ENCODE measurements around the gene CDHR5.

CDHR5 gene

DNA sequence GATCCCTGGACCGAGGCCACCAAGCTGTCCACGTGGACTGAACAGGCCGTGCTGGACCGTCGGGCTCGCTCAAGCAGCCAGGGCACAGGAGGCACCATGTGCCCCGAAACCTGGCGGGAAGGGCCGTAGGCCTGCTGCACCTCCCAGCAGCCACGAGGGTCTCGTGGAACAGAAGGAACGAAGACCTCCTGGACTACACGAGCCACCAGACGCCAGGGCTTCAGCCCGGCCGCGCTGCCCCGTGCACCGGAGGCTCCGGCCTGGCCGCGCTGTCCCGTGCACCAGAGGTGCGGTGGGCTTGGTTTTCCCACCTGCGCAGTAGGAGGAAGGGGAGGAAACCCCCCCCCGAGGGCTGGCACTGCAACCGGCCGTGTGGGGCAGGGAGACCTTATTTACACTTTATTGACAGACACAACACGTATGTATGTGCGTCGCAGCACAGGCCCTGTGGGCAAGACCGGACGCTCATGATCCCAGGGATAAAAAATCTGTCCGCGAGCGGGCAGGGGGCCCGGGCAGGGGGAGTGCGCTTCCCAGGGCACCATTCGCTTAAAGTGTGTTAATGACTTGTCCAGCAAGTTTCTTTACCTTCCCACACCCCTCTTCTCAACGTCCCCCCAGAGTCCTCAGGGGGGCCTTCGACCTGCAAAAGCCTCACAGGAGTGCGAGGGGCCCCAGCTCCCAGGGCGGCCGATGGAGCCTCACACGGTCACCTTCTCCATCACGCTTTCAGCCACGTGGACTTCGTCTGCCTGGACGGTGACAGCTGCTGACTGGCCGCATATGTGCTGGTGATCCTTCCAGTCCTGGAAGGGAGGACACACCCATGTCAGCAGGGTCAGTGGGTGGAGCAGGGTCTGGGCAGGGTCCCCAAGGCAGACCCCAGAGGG is 19.3 kb upstream of the CDHR5 start:
- no peak for DNase-seq

DNA sequence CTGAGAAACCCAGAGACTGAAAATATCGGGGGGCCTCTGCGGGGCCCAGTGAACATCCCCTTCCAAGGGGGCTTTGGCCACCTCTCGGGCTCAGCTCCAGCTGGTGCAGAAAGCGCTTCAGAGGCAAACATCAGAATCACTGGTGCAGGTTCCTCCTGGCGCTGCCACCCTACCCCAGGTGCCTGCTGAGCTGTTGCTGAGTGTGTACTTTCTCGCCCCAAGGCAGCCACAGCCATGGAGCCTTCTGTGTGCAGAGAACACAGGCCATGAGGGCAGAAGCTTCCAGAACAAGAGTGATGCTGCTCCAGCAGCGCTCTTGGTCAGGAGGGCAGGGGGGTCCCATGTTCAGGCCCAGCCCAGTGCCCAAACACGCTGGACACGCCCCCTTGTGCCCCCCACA is 18.6 kb upstream of the CDHR5 start:
- DNase-seq: no peak

DNA sequence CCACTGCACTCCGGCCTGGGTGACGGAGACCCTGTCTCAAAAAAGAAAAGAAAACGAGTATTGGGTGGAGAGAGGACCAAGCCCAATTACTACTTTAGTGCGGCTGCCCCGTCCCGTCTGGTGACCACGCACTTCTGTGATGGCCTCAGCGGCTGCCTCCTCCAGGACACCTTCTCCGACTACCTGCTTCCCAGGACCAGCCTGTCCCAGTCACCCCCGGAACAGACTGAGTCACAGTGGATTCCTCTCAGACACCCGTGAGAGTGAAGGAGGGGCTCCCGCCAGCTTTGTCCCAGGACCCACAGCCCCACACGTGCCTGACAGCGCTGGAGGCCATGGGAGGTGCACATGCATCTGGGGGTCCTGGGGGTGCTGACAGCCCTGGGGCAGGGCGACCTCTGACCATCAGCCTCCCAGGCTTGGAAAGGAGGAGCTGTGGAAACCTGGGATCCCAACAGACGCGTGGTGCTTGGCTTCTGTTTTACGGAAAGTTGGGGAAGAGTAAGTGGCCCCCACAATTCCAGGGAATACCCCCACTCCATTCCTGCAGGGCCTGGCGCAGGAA is 17.1 kb upstream of the CDHR5 start:
- DNase-seq: no peak

DNA sequence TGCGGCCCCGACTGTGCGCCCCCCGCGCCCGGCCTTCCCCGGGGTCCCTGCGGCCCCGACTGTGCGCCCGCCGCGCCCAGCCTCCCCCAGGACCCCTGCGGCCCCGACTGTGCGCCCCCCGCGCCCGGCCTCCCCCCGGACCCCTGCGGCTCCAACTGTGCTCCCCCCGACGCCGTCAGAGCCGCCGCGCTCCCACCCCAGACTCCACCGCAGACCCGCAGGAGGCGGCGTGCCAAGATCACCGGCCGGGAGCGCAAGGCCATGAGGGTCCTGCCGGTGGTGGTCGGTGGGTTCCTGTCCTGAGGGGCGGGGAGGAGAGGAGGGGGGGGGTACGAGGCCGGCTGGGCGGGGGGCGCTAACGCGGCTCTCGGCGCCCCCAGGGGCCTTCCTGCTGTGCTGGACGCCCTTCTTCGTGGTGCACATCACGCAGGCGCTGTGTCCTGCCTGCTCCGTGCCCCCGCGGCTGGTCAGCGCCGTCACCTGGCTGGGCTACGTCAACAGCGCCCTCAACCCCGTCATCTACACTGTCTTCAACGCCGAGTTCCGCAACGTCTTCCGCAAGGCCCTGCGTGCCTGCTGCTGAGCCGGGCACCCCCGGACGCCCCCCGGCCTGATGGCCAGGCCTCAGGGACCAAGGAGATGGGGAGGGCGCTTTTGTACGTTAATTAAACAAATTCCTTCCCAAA is 15.4 kb upstream of the CDHR5 start:
- DNase-seq: no peak

DNA sequence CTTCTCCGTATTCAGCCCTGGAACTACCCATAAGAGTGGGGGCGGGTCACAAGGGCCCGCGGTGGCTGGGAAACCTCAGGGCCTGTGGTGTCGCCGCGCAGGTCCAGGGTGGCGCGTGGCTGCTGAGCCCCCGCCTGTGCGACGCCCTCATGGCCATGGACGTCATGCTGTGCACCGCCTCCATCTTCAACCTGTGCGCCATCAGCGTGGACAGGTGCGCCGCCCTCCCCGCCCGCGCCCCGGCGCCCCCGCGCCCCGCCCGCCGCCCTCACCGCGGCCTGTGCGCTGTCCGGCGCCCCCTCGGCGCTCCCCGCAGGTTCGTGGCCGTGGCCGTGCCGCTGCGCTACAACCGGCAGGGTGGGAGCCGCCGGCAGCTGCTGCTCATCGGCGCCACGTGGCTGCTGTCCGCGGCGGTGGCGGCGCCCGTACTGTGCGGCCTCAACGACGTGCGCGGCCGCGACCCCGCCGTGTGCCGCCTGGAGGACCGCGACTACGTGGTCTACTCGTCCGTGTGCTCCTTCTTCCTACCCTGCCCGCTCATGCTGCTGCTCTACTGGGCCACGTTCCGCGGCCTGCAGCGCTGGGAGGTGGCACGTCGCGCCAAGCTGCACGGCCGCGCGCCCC is 14.7 kb upstream of the CDHR5 start:
- DNase-seq: no peak

DNA sequence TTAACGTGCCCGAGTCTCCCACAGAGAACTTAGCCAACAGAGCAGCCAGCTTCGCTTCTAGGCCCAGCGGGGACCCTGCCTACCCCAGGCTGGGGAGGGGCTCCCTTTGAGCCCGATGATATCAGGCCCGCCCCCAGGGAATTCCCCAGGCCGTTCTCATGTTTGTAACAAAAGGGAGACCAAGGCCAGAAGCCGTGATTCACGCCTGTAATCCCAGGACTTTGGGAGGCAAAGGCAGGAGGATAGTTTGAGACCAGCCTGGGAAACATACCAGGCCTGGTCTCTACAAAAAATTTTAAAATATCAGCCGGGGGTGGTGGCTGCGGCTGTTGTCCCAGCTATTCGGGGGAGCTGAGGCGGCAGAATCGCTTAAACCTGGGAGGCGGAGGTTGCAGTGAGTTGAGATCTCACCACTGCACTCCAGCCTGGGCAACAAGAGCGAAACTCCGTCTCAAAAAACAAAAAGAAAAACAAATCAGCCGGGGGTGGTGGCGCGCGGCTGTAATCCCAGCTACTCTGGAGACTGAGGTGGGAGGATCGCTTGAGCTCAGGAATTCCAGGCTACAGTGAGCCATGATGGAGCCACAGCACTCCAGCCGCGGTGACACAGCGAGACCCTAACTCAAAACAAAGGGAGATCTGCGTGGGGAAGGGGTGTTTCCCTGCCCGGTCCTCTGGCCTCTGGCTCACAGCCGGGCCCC is 14.0 kb upstream of the CDHR5 start:
- DNase-seq: no peak

DNA sequence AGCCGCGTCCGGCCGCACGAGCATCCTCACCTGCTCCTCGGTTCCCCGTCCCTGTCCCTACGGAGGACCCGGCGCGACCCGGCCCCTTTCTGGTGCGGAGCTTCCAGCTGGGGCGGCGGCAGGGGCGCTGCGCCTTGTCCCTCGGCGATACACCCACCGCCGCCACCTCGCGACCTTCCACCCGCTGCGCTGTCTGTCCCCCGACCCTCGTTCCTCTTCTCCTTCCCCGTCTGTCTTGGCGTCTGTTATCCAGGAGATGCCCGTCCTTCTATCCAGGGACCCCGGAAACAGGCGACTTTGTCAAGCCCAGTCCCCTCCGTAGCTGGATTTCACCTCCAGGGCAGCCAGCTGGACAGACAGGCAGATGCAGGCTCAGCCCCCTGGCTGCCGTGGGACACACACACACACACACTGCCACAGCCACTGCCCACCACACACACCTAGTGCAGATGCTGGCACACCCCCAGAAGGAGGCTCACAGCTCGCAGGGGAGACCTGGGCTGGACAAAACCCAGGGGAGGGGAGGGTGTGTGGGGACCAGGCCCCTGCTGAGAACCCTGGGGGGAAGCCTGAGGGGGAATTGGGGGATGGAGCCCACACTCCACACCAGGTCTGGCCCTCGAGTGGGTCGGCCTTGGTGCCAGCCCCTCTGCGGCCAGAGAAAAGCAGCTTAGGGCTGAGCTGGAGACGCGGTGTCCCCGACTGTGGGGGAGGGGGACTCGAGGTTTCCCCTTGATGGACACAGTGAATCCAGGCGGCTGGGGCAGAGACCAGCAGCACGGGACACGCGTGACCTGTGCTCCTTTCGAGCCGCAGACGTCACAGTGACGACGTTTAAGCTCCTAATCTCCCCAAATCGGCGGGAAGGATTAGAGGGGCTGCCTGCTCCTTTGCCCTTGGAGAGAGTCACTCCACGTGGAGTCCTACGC is 13.1 kb upstream of the CDHR5 start:
- DNase-seq: no peak

DNA sequence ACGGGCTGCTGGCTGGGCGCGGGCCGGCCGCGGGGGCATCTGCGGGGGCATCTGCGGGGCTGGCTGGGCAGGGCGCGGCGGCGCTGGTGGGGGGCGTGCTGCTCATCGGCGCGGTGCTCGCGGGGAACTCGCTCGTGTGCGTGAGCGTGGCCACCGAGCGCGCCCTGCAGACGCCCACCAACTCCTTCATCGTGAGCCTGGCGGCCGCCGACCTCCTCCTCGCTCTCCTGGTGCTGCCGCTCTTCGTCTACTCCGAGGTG is 12.5 kb upstream of the CDHR5 start:
- no peak for DNase-seq

DNA sequence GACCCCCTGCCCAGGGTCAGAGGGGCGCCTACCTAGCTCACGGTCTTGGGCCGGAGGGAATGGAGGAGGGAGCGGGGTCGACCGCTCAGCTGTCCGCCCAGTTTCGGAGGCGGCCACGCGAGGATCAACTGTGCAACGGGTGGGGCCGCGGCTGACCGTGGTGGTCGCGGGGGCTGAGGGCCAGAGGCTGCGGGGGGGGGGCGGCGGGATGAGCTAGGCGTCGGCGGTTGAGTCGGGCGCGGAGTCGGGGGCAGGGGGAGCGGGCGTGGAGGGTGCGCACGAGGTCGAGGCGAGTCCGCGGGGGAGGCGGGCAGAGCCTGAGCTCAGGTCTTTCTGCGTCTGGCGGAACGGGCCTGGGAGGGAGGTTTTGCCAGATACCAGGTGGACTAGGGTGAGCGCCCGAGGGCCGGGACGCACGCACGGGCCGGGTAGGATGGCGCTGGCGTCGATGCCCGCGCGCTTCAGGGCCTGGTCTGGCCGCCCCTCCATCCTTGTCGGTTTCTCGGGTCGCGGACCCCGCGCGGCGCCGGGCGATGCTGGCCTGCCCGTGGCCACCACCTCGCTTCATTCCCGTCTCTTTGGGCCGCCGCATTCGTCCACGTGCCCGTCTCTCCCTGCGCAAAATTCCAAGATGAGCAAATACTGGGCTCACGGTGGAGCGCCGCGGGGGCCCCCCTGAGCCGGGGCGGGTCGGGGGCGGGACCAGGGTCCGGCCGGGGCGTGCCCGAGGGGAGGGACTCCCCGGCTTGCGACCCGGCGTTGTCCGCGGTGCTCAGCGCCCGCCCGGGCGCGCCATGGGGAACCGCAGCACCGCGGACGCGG is 12.0 kb upstream of the CDHR5 start, which contains the start of gene DRD4:
Gene DRD4, plus strand, starts transcription at position 759 of the 822 bp plus-strand sequence. Its CDS starts 36 bp downstream, at position 795.
- DNase-seq: no peak

DNA sequence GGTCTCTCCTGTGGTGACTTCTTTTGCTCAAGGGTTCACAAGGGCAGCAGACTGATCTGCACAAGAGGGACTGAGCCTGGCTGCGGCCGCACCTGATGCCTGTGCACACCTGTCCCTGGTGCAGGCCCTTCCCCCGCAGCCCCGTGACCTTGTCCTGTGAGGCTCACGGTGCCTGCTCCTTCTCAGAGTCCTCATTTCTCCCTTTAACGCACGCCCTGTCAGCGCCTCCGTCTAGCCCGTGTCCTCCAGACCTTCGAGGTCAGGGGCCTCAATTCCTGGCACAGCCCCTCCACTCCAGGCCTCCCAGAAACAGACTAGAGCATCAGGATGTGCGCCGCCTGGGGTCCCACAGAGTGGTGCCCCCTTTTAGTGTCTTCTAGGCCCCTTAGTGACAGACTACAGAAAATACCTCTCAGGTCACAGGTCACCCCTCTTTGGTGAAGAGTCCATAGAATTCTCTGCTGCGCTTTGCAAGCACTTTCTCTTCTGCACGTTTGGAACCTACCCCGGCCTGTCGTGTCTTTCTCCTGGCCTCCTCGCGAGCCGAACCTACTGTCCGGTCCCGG is 11.3 kb upstream of the CDHR5 start:
- DNase-seq: no peak

DNA sequence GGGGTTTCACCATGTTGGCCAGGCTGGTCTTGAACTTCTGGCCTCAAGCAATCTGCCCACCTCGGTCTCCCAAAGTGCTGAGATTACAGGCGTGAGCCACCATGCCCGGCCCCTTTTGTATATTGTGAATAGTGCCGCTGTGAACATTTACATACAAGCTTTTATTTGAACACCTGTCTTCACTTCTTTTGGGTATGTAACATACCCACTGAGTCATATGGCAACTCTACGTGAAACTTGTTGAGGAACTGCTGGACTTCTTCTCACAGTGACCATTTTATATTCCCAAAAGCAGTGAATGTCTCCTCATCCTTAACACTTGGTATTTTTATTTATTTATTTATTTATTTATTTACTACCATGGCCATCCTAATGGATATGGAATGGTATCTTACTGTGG is 6.1 kb upstream of the CDHR5 start:
- DNase-seq: no peak

DNA sequence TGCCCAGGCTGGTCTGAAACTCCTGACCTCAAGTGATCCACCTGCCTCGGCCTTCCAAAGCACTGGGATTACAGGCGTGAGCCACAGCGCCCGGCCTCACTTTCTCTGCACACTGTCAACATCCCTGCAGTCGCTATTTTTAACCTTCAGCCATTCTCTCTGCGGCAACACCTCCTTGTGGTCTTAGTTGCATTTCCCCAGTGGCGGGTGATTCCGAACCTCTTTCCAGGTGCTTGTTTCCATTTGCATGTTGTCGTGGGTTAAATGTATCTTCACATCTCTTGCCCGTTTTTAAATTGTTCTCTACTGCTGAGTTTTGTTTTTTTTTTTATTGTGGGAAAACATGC is 4.5 kb upstream of the CDHR5 start:
- DNase-seq: no peak

DNA sequence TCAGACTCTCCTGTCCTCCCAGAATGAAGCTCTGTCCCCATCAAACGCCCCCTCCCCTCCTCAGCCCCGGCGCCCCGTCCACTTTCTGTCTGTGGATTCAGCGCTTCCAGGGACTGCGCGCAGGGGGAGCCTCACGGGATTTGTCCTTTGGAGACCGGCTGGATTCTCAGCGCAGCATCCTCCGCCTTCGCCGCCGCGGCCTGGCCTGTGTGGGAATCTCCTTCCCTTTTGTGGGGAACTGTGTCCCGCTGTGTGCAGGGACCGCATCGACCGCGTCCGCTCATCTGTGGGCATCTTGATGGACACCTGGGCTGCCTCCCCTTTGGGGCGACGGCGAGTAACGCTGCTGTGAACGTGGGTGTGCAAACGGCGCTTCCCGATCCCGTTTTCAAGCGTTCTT is 3.3 kb upstream of the CDHR5 start:
- no peak for DNase-seq

DNA sequence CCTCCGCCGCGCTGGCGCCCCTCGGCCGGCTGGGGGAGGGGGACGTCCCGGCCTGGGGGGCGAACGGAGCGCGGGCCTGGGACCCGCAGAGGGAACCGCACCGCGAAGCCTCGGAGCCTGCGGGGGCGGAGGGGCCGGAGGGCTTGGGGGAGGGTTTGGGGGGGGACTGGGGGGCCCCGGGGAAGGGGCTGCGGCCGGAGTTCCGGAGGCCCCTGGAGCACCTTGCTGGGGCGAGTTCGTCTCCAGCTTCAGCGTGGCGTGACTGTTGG is 2.5 kb upstream of the CDHR5 start:
- DNase-seq: no peak

DNA sequence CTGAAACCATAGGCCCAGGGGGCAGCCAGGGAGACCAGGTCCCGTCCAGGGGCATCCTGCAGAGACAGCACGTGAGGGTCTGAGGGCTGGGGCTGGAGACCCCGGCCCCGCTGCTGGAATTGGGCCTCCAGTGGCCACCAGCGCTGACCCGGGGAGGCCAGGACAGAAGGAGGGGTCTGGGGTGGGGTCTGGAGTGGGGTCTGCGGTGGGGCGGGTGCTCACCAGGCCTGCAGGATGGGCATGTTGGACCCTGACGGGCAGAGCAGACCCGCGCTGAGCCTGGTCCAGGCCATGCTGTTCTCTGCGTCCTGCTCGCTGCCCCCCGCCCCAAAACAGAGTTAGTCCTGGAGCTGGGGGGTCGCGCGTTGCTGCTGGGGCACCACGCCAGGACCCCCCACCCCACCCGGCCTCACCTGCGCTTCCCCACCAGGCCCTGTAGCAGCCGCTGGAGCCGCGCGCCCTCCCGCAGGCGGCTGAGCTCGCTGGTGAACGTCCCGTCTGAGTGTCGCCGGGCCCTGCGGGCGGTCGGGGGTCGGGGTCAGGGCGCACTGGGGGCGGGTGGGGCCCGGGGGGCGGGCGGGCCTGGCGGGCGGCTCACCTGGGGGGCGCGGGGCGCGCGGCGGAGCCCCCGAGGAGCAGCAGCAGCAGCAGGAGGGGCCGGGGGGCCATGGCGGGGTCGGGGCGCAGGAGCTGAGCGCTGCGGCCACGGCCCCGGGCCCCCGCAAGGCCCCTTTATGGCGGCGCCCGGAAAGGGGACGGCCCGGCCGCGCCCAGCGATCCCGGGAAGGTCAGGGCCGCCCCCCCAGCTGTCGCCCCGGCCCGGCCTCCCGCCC is 1.9 kb upstream of the CDHR5 start, which contains the start of gene SCT:
Gene SCT, minus strand, starts transcription at position 707 of the 833 bp plus-strand sequence. Its CDS starts 38 bp downstream, at position 669.
- no peak for DNase-seq

DNA sequence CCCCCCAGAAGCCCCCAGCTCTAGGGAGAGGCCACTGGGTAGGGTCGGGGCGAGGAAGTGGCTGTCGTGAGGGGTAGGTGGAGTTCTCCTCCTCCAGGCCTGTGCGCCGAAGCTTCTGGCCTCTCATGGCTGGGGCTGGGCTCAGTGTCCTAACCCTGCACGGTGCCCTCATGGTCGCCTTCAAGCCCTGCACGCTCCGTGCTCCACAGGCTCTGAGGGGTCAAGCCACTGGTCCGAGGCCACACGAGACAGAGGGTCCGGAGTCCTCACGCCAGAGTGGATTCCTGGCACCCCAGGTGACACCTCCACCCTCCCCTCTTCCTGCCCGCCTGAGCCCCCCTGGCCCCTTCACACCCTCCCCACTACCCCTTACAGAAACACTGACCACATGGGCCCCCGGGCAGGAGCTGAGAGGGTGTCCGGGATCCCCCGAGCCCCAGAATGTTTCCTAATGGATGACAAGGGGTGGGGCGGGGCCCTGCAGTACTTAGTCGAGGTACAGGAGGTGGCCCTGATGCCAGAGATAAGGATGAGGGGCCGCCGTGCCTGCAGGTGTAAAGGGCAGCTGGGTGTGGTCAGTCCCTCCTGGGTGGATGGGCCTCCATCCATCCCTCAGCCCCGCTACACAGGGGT is 997 bp upstream of the CDHR5 start:
- no peak for DNase-seq

DNA sequence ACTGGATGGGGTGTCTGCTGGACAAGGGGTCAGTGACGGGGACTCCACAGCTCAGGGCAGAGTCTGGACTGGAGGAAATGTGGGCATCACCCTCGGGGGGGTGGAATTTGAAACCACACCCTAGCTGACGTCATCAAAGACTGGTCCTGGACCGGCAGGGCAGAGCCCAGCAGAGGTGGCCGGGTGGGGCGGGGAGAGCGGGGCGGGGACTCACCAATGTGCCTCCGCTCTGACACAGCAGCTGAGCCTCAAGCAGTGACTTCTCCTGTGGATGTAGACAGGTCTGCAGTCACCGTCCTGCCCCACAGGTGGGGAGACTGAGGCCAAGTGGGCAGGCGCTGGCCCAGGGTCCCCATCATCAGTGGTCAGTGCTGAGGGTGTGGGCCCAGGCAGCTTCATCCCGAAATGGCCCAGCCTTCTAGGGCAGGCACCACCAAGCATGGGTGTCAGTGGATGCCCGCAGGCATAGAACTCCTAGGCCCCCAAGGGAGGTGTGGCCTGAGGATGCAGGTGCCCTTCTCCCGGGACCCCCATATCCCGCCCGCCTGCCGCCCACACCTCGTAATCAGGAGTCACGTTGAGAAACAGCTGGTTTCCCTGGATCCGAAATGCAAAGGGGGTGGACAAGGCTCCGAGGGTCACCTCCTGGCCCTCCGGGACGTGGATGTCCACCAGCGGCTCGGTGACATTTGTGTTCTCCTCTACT is 603 bp downstream of the CDHR5 start:
- DNase-seq: no peak

DNA sequence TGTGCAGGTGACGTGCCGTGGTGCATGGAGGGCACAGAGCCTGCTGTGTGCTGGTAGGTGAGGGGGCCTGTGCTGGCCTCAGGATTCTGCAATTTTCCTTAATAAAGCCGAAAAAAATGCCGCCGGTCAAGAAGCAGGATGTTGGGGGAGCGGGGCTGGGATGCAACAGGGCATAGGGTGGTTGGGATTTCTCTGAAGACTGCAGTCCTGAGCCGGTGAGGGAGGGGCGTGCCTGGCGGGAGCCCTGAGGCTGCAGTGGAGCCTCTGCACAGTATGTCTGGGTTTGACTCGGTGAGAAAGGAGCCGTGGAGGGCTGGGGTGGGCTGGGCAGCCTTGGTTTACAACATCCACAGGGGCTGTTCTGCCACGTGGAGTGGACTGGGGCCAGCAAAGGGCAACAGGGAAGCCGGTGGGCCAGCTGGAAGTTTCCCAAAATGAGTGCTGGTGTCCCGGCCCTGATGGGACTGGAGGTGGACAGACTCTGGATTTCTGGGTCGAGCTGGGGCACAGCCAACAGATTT is 1.3 kb downstream of the CDHR5 start:
- DNase-seq: no peak

DNA sequence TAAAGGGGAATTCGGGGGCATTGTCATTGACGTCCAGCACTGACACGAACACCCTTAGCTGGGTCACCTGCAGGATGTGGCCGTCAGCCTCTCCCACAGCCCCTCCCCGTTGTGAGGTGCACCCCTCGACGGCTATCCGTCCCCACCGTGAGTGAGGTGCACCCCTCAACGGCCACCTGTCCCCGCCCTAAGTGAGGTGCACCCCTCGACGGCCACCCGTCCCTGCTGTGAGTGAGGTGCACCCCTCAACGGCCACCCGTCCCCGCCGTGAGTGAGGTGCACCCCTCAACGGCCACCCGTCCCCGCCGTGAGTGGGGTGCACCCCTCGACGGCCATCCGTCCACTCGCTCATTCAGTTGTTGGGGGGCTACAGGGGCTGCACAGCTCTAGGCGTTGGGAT is 2.9 kb downstream of the CDHR5 start:
- no peak for DNase-seq
